GM19193 (cell line): ENCODE results near the gene ITIH4.
A peak's percentile ranks its signal among the peaks of the same experiment; 100 is the strongest.

Experiments
- POLR2A ChIP-seq: IDR thresholded peaks from 4 replicates; pipeline ENCODE4 v1.6.1; 2011; ENCODE audit not compliant: insufficient read depth, insufficient read length; ENCODE audit errors: extremely low read depth

The ITIH4 gene

DNA sequence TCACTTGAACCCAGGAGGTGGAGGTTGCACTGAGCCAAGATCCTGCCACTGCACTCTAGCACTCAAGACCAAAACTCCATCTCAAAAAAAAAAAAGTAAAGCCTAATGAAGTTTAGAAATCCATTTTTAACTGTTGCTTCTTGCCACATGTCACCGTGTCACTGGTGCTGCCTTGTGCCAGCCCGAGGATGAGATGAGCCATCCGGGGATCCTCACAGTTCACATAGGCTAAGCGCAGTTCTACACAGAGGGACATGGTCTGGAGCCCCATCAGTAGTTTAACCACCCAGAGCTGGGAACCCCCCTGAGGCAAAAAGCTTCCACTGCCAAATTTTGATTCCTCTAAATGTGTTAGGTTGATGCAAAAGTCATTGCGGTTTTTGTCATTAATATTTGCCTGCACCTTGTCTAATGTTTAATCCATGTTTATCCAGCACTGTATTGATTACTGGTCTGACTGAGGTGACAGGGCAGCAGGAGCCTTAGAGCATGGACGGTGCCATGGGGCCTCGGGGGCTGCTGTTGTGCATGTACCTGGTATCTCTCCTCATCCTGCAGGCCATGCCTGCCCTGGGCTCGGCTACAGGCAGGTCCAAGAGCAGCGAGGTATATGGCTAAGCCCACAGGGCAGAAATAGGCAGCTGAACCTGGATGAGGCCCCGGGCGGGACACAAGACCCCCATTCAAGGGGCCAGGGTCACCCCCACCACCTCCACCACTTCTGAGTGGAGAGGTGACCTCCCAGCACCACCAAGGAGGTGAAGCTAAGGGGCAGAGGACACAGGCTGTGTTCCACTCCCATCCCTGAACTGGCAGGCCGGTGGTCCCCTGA is 53.1 kb downstream of the ITIH4 start, which contains the start of gene ITIH1:
TSS of gene ITIH1 (plus strand) at position 473 of the 832 bp plus-strand sequence. CDS start at position 490, 17 bp downstream.
- no peak for TF ChIP-seq POLR2A

DNA sequence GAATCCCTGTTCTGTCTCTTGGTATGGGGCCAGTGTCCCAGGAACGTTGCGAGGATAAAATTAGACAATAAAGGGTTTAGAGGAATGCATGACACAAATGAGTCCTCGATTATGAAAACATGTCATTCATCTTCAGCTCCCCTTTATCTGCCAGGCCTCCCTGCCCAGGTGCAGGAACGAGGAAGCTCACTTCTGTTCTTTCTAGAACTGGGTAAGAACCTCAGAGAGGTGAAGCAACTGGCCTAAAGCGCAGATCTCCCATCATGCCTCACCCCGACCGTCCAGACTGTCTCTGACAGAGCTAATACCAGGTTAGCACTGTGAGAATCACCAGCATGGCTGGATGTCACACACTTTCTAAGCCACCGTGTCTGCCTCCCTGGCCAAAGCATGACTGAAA is 54.6 kb downstream of the ITIH4 start:
- TF ChIP-seq POLR2A: no peak

DNA sequence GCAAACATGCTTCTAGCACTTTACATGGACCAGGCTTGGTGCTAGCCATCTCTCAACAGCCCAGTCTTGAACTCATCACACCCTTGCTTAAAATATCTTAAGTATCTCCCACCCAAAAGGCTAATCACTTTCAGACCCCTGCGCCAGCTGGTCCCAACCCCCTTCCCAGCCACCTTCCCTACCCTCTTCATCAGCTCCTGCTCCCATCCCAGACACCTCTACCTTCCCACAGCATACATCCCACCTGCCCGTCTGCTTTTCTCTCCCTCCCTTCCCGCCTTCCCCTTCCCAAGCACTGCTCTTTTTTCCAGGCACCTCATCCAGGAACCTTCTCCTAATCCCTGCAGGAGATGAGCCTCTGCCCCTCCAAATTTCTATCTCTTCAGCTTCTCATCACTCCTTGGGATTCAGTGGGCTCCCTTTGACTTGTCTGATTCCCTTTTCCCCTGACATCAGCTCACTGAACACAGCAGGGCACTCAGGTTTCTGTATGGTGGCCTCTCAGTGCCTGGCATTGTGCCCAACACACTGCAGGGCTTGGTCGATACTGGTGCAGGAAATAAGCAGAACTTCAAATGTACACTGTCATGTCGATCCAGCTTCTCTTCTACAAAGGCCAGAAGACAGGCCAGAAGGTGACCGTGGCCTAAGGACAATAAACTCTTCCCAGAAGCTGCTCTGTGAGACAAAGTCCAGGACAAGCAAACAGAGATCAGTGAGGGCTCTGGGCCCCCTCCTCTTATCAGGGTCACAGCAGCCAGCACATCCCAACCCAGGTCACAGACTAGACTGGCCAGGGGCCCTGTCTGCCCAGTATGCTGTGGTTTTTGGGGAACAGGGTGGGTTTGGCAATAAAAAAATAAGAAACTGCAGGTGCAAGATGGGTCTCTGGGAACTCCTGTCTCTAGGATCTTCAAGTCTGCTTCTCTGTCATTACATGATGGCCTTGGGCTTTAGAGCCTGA is 55.3 kb downstream of the ITIH4 start:
- no peak for TF ChIP-seq POLR2A

DNA sequence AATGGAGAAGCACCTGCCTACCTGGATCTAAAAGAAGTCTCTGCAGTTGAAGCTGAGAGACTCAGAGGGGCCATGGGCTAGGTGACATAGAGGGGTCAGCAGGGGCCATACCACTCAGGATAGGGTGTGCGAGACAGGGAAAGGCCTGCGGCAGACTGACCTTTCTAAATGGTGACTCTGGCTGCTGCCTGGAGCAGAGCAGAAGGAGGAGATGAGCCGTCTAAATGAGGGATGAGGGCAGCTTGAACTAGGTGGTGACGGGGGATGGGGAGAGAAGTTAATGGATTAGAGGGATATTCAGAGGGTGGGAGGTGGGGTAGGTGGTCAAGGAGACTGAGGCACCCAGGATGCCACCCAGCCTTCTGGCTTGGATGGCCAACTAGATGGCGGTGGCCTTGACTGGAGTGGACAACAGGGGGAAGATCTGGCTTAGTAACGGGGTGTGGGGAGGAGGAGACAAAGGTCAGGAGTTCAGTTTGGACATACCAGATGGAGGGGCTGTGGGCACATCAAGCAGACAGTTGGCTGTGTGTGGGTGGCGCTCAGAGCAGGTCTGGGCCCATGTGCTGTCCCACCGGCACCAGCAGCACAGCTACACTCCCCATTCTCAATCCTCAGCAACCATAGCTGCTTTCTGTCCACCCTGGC is 56.3 kb downstream of the ITIH4 start:
- TF ChIP-seq POLR2A: no peak

DNA sequence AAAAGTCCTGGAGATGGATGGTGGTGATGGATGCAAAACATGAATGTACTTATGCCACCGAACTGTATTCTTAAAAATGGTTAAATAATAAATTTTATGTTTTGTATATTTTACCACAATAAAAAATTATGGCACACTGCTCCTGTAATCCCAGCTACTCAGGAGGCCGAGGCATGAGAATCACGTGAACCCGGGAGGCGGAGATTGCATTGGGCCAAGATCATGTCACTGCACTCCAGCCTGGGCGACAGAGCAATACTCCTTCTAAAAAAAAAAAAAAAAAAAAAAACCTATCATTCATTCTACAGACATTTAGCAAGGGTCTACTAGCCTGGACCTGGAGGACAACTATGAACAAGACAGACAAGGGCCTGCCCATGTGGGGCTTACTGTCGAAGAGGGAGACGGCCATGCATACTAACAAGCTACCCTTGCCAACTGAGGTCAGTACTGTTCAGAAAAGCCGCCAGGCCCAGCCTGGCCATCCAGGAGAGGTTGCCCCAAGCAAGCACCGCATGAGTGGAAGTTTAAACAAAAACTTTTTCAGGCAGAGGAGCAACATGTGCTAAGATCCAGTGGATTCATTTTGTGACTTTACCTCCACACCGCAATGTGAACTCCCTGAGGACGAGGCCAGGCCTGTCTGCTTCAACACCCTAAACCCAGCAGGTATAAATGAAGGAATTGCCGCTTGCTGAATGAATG is 57.0 kb downstream of the ITIH4 start:
- TF ChIP-seq POLR2A: no peak

DNA sequence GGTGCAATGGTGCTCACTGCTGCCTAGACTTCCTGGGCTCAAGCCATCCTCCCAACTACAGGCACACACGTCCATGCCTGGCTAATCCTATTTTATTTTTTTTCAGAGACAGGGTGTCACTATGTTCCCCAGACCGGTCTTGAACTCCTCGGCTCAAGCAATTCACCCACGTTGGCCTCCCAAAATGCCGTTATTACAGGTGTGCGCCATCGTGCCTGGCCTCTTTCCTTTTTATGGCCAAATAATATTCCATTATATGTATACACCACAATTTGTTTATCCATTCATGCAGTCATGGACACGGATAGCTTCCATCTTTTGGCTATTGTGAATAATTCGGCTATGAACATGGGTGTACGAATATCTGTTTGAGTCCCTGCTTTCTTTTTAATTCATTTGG is 58.8 kb downstream of the ITIH4 start:
- TF ChIP-seq POLR2A: no peak

DNA sequence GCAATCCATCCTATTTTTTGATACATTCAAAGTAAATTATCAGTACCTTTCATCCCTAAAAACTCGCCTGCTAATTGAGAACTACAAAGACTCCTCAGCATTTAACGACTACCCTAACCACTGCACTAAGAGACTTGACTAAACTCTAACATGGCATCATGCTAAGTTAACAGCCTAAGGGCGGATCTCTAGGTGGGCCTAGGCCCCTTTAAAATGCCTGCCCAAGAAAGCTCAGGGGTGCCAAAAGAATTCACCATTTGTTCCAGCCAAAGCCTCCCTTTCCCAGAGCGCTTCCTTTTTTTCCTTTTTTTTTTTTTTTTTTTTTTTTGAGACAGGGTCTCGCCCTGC is 59.2 kb downstream of the ITIH4 start:
- TF ChIP-seq POLR2A: no peak

DNA sequence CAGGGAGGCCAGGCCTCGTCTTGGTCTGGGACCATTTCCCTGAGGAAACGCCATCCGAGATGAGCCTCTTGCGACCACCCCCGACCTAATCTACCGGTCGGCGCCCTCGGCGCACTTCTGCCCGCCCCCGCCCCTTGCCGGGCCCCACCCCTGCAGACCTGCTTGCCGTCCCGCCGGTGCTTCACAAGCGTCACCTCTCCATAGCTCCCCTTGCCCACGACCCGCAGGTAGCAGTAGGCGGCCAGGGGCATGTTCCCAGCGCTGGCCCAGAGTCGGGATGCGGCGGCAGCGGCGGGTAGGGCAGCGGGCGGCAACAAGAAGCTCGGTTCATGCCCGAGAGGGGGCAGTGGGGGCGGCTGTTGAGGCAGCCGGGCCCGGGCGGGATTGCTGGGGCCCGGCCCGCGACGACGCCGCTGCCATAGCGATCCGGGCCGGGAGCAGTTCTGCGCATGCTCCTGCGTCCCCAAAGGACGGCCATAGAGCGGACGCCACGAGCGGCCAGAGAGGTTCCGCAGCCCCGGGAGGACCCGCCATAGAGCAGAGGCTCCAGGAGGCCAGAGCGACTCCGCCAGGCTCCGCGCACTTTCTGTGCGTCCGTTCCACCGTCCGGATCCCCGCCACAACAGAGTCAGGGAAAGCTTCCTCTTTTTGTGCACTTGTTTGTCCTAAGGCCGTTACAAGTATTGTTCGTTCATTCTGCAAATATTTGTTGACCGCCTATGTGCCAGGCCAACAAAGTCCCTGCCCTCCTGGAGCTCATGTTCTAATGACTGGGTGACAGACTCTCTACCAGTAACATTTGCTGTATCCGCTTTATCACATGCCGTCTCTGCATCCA is 59.8 kb downstream of the ITIH4 start, which contains the start of gene NEK4:
TSS of gene NEK4 (minus strand) at position 445 of the 838 bp plus-strand sequence. CDS start at position 251, 194 bp downstream.
- peak; percentile 96 for TF ChIP-seq POLR2A

DNA sequence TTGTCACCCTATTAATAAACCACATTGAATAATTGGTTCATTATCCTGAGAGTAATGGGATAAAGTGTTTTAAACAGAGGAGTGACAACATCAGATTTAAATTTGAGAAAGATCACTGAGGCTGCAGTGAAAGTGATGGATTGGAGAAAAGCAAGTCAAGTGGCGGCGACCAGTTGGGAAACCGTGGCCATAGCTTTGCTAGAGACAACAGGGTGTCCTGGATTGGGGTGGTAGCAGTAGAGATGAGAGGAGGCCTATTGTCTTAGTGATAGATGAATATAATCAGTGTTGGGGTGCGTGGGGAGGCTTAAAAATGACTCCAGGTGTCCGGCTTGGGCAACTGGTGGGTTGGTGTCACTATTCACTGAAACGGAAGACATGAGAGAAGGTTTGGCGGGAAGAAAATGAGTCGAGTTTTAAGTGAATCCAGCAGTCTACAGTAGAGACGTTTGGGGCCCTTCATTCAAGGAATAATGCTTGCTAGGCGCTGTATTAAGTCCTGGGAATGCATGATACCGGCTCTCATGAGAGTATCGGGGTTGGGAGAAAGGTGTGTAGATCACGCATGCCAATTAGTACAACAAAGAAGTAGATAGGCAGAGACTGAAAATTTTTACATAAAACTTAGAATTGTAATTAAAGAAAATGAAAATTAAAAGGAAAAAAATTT is 60.6 kb downstream of the ITIH4 start:
- no peak for TF ChIP-seq POLR2A

DNA sequence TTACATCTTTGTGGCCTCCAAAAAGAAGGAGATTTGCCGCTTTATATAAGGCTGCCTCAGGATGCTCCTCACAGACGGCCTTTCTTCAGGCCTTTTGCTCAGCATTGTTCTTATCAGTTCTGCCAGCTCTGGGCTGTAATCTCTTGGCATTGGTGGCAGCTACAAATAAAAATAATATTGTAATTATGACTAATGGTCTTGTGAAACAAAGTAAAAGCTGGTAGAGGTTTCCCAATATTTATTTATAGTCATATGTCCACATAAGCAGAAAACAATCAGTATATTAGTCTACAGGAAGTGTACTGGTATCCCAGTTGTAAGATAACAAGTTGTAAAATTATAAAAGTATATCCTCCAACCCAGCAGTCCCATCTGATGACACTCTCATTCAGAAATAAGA is 67.0 kb downstream of the ITIH4 start:
- TF ChIP-seq POLR2A: no peak
